Measurements from ENCODE around the gene SPAG16.

DNA sequence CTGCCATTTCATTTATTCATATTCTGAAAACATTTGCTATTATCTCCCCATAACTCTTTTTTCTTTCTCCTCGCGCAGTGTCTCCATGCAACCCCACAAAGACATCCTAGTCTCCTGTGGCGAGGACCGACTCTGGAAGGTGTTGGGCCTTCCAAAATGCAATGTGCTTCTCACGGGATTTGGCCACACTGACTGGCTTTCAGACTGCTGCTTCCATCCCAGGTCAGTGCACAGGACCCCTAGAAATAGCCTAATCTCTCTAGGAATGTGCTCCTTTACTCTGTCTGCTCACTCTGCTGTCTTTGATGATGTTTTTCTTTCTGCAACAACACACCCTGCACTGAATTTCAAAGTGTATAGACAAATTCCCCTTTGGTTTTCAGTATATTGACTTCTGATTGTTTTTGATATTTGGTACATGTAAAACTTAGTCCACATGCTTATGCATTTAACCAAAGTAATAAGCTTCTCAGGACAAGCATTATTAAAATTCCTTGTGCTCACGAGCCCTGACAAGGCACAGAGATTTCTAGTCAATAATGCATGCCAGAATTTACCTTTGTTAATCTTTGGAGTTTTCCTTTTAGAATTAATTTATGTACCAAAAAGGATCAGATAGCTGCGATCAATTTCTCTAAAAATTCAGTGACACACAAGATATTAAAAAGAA, 578.3 kb downstream of the SPAG16 start:
- TF ChIP-seq CTCF (IDR thresholded peaks at IDR 0.05) = no peak
- TF ChIP-seq POLR2AphosphoS5 (IDR thresholded peaks at IDR 0.05) = no peak
- TF ChIP-seq POLR2A (IDR thresholded peaks at IDR 0.05) = no peak

Measured in breast epithelium (tissue), 3 donors.